GM12878 (cell line): ENCODE data around the gene CEACAM4.

Source experiments
- CBFB ChIP-seq: IDR thresholded peaks from 2 replicates; pipeline ENCODE4 v1.6.1; 2016; ENCODE audit warnings: antibody characterized with exemption, low read depth
- CTCF ChIP-seq, 3 experiments: IDR thresholded peaks in 2 of 3; conservative IDR thresholded peaks in 1 of 3; 2 replicates each; pipeline ENCODE4 v1.5.1; 2011; ENCODE audit warnings: low read depth in 3 of 3, low read length in 3 of 3, mild to moderate bottlenecking in 3 of 3, control low read depth in 2 of 3, moderate library complexity in 2 of 3, inconsistent platforms in 1 of 3, mixed read lengths in 1 of 3; ENCODE audit not compliant: control insufficient read depth in 2 of 3, insufficient read depth in 1 of 3; ENCODE audit errors: extremely low read depth in 1 of 3
- MAX ChIP-seq: IDR thresholded peaks from 2 replicates; pipeline ENCODE4 v1.6.1; 2012; ENCODE audit warnings: low read depth, low read length, improper control_type of control experiment

GRCh38 chr19:41601771-41602170 is 25.1 kb downstream of the CEACAM4 start:
- TF ChIP-seq CBFB (no peak), MAX (no peak), CTCF (IDR thresholded peaks at IDR 0.05 in 2 of 3, conservative IDR thresholded peaks at IDR 0.05 in 1 of 3; ENCODE audit: control insufficient read depth in 2 of 3, extremely low read depth in 1 of 3, insufficient read depth in 1 of 3, low read depth in 3 of 3, low read length in 3 of 3) (no peak)
